NCI-H1105 (cell line): ENCODE results near the gene OR1K1.
"Not testable (repeated sequence)": the region's sequence is repeated elsewhere in the genome, so short reads cannot be mapped to it uniquely, and the experiment has no call there.

Experiments used
- DNase-seq: peaks from one replicate; lab custom pipeline; 2025; lab: John Stamatoyannopoulos, UW

The OR1K1 gene

GRCh38 chr9:122812736-122813135 is 12.8 kb downstream of the OR1K1 start:
- DNase-seq = no peak

DNA sequence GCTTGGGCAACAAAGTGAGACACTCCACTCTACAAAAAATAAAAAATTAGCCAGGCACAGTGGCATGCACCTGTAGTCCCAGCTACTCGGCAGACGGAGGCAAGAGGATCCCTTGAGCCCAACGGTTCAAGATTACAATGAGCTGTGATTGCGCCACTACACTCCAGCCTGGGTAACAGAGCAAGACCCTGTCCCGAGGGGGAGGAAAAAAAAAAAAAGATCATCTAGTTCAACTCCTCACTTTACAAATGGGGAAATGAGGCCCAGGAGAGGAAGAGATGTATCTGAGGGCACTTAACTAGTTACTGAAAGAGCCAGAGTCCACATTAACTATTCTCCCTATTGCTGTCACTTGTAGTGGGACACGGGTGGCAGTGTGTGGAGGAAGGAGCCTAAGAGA is 14.6 kb downstream of the OR1K1 start:
- DNase-seq = no peak

DNA sequence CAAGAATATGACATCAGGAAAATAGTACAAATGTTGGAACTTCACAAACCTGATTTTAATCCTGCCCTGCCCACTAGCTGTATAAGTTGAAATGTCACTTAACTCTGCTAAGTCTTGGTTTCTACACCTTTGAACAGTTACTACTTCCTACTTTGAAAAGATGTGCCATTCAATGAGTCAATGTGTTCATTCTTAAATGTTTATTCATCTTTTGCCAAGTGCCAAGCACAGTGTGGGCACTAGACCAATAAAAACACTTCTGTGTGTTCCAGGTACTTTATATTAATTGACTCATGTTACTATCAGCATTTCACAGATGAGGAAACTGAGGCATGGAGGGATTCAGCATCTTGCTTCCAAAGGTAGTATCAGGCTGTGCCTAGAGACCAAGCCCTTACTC is 15.6 kb downstream of the OR1K1 start:
- DNase-seq = no peak

DNA sequence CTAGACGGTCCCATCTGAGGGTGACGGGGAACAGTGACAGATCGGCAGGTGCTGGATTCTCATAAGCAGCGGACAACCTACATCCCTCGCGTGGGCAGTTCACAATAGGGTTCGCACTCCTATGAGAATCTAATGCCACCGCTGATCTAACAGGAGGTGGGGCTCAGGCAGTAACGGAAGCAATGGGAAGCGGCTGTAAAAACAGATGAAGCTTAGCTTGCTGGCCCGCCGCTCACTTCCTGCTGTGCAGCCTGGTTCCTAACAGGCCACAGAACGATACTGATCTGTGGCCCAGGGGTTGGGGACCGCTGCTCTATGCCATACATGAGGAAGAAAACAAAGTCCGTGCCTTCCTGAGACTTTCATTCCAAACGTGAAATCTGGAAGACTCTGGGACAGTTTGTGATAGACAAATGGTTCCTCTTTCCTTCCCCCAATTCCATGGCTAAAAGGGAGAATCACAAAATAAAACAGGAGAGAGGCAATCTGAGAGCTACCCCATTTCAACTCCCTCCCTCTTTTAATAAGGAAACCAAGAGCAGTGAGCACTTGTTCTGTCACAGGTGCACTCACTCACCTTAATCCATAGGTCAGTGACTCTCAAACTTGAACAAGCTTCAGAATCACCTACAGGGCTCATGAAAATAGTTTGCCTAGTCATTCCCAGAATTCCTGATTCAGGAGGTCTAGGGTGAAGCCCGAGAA is 16.4 kb downstream of the OR1K1 start:
- DNase-seq = no peak

GRCh38 chr9:122819326-122819725 is 19.4 kb downstream of the OR1K1 start:
- no peak for DNase-seq

- no peak for DNase-seq
Measured at GRCh38 chr9:122819791-122820489, 20.0 kb downstream of the OR1K1 start.

DNA sequence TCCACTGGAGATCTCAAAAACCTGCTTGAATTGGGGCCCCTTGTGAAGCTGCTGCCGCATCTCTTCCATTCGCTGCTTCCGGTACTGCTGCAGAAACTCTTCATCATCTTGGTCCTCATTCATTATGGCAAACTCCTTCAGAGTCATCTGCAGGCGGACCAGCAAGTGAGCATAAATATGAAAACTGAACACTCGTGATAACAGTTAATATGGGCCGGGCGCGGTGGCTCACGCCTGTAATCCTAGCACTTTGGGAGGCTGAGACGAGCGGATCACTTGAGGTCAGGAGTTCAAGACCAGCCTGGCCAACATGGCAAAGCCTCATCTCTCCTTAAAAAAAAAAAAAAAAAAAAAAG is 20.5 kb downstream of the OR1K1 start:
- DNase-seq = no peak

DNA sequence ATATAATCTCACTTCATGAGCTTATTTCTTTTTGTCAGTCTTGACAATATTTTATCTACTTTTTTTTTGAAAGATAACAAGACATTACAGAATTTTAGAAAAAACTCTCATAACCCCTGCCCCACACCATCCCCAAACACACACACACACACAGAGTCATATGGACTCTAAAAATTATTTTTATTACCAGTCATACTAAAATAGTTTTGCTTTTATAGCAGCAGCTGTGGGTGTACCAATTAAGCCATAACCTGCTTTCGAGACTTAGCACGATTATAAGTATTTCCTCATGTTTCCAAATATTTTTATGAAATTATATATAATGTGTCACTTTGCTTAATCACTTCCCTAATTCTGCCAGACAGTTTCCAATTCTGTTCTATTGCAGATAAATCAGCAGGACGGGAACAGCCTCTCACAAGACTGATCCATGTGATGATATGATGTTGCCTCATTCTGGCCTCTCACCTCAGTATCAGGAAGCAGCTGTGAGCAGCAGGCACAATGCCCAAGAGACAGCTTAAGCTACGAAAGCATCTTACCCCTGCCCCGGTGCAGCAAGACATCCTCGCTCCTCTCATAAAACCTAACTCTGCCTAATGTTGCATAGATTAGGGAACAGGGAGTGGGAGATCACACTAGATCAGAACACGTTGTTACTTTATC is 21.5 kb downstream of the OR1K1 start:
- DNase-seq = no peak

DNA sequence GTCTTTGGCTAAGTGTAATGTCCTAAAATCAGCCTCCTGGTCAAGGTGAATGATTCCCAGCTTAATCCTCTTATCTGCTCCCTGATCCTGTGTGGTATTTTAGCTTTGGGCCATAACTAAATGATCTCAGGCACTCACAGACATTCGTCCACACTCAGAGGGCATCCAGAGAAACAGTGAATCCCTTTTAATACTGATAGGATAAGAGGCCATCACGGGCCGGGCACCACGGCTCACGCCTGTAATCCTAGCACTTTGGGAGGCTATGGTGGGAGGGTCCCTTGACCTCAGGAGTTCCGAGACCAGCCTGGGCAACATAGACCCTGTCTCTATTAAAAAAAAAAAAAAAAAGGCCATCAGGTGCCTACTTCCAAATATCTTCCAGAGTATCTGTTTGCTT is 22.1 kb downstream of the OR1K1 start:
- no peak for DNase-seq

- no peak for DNase-seq
Measured at GRCh38 chr9:122822938-122823337, 23.0 kb downstream of the OR1K1 start.

GRCh38 chr9:122827761-122828093 is 27.8 kb downstream of the OR1K1 start:
- no peak for DNase-seq

DNA sequence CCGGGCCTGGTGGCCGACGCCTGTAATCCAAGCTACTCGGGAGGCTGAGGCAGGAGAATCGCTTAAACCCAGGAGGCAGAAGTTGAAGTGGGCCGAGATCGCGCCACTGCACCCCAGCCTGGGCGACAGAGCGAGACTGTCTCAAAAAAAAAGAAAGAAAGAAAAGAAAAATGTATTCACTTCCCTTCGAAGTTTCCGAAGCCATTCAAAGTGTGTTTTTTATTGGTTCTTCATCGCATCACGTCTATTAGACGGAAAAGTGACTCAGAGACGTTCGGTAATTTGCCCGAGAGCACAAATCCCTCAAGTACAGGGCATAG is 29.0 kb downstream of the OR1K1 start:
- DNase-seq = not testable (repeated sequence)

DNA sequence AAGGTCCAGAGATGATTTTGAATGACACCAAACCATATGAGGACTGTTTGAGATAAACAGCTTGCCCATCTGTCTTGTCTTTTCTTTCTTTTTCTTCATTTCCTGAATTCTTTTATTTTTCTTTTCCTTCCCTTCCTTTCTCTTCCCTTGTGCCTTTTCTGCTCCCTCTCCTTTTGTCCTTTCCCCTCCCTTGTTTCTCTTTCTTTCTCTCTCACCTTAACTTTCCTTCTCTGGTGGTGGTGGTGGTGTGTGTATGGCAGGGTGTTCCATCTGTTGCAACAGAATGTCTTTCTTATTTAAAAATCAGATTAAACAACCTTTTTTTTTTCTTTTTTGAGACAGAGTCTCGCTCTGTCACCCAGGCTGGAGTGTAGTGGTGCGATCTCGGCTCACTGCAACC is 32.3 kb downstream of the OR1K1 start:
- DNase-seq = no peak

DNA sequence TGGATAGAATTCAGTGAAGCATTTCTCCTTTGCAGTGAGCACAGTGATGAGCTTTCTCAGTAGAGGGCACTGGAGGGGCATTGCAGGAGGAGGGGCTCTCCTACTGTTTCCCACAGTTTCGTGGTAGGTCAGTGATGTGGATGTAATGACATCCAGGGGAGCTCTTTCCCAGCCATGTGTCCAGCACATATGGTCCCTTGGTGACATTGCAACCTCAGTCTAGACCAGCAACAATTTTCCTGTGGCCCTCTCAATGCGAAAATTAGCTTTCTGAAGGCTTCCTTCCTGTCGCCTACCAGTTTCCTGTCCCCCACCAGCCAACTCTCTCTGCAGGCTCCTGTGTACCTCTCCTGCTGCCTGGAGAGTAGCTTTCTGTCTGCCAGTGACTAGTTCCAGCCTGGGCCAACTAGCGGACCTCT is 35.4 kb downstream of the OR1K1 start:
- DNase-seq = no peak

- DNase-seq = no peak
Measured at GRCh38 chr9:122837266-122837850, 37.4 kb downstream of the OR1K1 start.

DNA sequence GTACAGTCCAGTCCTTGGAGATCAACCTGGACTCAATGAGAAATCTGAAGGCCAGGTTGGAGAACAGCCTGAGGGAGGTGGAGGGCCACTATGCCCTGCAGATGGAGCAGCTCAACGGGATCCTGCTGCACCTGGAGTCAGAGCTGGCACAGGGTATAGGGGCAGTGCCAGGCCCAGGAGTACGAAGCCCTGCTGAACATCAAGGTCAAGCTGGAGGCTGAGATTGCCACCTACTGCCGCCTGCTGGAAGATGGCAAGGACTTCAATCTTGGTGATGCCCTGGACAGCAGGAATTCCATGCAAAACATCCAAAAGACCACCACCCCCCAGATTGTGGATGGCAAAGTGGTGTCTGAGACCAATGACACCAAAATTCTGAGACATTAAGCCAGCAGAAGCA is 38.5 kb downstream of the OR1K1 start:
- not testable (repeated sequence) for DNase-seq

DNA sequence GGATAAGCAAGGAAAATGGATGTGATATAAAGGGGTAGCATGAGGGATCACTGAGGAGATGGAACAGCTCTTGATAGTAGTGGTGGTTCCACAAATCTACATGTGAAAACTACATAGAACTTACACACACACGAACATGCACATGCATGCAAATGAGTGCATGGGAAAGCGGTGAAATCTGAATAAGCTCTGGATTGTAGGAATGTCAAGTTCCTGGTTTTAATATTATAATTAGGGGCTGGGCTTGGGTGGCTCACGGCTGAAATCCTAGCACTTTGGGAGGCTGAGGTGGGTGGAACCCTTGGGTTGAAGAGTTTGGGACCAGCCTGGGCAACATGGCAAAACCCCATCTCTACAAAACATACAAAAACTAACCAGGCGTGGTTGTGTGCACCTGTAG is 41.6 kb downstream of the OR1K1 start:
- no peak for DNase-seq

DNA sequence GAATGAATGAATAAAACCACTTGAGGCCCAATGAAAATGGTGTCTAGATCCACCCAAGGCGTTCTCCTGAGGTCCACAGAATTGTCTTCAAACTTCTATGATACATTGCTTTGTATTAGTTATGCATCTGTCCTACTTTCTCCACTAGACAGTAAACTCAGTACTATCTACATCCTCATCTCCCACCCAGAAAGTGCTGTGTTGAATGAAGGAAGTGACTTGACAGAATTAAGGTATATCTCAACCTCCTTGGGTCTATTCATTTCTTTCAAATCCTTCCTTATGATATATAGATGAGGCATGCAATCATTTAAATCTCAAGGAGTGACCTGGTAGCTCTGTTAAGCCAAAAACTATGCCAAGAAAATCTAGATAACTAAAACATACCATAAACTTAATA is 44.2 kb downstream of the OR1K1 start:
- no peak for DNase-seq

GRCh38 chr9:122845116-122845515 is 45.2 kb downstream of the OR1K1 start:
- DNase-seq = no peak

GRCh38 chr9:122846371-122846940 is 46.5 kb downstream of the OR1K1 start:
- no peak for DNase-seq

DNA sequence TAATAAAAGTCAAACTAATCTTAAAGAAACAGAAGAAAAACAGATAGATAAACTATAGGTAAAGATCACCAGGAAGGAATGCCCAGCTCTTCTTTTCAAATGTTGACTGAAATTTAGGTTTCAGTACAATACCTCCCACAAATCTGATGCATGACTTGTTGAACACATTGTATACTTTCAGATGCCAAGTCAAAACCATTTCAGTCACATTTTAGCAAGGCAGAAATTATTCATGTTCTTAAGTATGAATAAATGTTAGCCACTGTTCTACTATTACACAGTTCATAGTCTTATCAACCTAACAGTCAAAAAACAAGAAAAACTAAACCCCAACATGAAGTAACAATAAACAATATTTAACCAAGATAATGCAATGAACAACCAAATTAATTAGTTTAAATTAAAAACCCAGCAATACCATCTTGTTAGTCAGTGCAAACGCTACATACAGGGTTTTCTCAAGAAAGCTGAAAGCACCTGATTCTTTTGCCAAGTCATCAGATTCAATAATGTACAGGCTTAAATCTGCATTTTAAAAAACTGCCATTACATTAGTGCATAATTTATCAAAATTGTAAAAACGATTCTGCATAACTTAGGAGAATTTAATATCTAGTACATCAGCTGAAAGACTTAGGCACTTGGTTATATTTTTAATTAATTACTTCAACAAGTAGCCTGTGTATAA is 48.5 kb downstream of the OR1K1 start:
- no peak for DNase-seq
